CD4-positive, alpha-beta T cell treated with Interleukin-4 for 1 hour (primary cell): ENCODE results near the gene OTUD7B.
"Not testable (repeated sequence)": the region's sequence is repeated elsewhere in the genome, so short reads cannot be mapped to it uniquely, and the experiment has no call there.

Source experiments
- DNase-seq, 2 donors: peaks; one replicate each; pipeline ENCODE4 v3.0.0-alpha.2; 2020 to 2022

OTUD7B gene

GRCh38 chr1:150002217-150002616, 8.3 kb downstream of the OTUD7B start:
- DNase-seq: no peak

DNA sequence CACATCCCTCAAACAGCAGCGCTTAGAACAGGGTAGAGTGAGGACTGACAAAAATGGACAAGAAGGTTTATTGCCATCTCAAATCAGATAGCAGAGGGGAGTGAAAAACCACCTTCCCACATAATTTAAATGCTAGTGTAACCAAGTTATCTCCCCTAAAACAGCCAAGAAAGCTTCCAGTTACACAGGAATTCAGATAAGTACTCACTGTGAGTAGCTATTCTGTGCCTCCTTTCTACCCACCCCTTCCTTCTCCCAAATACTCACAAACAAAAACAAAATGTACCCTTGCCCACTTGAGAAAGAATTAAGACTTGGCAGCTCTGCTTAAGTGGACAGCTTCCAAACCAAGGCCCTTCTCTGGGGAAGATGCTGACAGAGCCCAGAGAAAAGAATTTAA, 9.1 kb downstream of the OTUD7B start:
- no peak for DNase-seq

DNA sequence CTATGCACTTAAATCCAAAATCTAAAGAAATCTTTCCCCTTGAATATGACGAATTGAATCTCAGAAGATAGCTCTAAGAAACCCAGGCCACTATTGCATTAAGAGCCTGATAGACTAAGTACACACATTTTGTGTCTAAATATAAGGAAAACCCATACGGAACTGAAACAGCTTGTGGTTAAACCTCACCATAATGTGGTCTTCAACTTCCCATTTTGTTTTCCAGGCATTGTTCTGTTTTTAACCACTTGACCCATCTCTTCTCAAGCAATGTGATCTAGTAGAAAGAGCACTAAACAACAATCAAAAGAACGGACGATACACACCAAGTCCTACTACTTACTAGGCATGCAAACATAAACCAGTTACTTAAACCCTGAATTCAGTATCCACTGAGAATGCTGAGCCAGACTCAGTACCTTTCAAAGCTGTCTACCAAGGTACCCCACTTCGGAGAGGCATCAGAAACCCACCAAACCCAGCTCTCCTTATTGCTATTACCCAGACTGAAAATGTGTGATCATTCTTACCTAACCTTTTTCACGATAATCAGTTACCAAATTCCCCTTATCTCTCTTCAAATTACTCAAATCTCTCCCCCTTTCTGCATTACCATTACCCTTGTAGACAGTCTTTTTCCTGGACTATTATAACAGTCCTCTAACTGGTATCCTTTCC, 12.8 kb downstream of the OTUD7B start:
- DNase-seq: peak in 1 of 2 donors; percentile 24

DNA sequence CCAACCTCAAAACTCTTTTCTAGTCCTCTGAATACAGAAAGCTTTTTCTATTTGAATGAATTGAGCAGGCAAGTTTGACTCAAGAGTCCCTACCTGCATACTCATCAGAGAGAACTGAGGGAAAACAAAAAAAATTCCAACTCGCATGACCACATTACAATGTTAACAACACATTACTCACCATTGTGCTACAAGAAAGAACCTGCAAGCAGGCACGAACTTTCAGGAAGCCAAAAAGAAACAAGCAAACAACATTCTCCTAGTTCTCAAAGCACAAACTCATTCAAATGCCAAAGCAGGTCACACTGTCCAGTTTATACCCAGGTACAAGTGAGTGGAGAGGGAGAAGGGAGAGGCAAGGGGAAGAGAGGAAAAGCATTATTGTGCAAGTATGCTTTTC, 14.6 kb downstream of the OTUD7B start:
- DNase-seq: no peak

DNA sequence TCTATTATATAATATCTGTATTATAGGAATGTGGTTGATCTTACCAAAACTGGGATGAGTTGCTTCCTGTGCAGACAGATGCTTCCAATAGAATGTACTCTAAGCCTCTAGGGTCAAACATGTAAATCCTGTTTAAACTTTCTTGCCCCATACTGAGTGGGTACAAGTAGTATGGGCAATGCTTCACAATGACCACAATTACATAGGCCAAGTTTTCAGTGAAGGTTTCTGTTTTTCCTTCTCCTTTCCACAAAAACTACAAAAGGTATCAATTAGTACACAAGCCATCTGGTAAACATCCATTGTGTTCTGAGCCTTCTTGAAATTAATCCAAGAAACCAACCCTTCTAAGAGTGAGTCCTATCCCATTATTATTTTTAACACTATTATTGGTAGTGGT, 16.8 kb downstream of the OTUD7B start:
- DNase-seq: no peak

DNA sequence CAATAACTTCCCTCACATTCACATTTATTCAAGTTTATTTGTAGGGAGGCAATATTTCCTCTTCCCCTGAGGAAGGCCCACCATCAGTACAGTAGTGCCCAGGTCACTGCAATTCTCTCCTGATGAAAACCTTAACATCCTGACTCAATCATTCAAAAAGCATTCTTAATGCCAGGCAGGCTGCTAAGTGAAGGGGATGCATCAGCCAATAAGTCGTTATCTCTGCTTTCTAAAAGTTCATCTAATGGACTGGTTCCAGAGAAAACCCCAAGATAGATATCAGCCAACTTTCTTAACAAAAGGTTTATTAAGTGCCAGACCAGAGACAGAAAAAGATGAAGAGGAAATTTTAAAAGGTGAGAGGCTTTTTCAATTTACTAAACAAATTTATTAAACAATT, 17.3 kb downstream of the OTUD7B start:
- no peak for DNase-seq

GRCh38 chr1:149987297-149987595, 23.3 kb downstream of the OTUD7B start:
- no peak for DNase-seq

DNA sequence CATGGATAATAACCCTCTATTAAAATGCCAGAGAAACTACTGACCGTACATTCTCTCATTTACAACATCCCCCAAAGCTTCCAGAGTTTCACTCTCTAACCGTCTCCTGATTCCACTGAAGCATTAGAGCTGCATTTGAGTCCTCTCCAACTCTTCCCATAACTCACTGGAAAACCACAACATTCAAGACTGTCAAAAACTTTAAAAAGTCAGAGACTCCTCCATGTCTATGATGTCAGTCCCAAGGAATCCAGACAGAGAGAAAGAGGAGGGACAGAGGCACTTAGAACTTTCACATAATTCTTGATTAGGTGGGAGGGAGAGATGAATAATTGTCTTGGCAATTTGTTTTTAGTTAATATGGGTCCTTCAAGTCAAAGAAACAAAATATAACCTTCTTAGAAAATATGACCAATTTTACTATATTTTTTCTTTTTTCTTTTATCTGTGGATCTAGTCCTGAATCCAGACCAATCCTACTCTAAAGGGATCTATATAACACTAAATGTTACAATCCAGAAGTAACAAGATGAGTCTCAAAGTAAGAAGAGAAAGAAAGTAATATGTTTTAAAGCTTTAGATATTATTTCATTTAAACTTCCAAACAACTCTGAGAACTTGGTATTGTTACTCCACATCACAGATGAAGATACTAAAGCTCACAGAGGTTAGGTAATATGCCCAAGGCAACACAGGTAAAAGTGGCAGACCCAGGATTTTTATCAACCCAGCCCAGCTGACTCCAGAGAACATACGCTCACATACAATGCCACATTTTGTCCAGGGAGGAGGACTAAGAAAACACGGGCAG, 23.8 kb downstream of the OTUD7B start:
- no peak for DNase-seq

DNA sequence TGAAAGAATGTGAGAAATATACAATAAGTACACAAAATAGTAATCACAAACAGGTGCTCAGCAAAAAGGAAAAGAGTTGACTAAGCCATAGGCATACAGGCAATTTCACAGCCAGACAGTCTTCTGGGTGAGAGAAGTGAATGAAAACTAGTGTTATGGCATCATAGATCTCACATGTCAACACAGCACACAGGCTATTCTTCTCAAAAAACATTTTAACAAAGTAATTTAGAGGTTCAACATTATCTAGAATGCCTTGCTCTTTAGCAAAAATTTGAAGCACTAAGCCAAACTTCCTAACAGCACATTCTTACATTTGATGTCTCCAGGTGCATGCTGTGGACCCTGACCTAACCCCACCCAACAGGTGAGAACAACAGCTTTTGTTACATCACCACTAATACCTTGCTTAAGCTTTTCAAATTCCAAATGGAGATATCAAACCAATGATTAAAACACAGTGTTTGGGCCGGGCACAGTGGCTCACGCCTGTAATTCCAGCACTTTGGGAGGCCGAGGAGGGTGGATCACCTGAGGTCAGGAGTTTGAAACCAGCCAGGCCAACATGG, 30.5 kb downstream of the OTUD7B start:
- DNase-seq: no peak

DNA sequence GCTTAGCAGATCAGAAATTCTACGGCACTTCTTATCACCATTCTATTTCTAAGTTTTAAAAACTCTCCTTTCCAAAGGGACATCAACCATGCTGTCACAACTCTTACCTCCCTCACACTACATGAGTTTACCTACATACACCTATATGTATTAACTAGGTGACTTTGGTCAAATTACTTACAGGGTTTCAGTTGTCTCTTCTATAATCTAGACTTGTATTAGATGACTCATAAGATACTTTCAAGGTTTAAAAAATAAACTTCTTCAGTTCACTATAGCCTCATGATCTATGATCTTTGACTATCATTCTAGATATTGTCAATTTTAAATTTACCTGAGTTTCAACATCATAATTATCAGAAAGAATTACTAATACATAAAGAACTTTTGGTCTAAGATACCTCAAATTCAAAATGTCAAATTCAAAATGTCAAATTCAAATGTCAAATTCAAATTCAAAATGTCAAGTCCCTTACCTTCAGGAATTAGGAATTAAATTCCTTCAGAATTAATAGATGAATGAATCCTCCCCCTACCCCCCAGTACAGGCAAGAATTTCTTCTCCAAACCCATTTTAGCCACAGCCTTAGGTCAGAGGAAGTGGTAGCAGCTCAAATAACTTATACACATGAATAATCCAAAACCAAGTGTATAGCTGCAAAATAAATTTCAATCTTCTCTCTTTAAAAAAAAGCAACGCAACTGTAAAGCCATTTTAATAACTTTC, 31.1 kb downstream of the OTUD7B start:
- DNase-seq: no peak

GRCh38 chr1:149978547-149979023, 31.9 kb downstream of the OTUD7B start:
- DNase-seq: no peak

DNA sequence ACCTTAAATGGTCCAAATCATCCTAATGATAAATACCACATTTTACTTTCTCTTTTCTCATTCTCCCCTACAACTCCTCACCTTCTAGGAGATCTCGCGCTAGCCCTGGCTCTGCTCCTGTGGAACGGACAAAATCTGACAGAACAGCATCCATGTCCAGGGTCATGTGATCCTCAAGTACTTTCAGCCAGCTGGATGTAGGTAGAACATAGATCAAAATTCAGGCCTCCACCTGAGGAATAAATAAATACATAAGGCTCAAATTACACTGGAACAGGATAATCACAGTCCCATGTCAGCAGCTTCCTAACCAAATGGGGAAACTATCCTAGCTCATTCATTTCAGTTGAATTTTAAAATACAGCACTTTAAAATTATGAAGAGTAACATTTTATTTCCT, 33.2 kb downstream of the OTUD7B start:
- DNase-seq: no peak

DNA sequence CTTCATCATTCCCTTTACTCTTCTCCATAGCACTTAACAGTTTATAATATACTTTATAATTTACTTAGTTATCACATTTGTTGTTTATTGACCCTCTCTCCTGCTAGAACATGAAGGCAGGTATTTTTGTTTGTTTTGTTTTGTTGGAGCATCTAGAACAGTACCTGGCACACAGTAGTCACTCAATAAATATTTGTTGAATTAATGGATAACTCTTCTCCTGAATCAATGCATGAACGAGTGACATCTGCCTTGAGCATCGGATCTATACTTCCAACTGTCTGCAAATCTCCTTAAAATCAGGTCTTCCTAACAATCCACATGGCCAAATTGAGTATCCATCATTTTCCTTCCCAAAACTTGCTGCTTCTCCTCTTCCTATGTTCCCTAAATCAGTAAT, 38.0 kb downstream of the OTUD7B start:
- no peak for DNase-seq

DNA sequence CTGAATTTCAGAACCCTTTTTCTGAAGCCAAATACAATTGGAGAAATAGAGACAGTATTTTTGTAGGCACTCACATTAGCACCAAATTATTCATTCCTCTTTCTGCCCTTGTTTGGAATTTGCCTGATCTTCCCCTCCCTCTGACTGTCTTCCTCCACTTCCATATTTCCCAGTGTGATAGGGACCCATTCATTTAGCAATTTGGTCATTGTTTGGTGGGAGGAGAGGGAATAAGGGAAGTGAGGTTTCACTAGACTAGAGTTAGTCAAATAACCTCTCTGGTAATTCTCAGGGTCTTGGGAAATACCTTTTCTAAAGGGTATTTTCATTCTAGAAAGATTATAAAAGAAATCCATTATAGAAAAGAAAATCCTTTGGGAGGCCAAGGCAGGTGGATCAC, 42.9 kb downstream of the OTUD7B start:
- DNase-seq: no peak

- no peak for DNase-seq
These were observed 43.5 kb downstream of the OTUD7B start for GRCh38 chr1:149967041-149967440.

- no peak for DNase-seq
These were observed 44.1 kb downstream of the OTUD7B start for GRCh38 chr1:149966405-149966804.

GRCh38 chr1:149965440-149965839, 45.1 kb downstream of the OTUD7B start:
- DNase-seq: peak in 1 of 2 donors; percentile 3

- no peak for DNase-seq
These were observed 47.2 kb downstream of the OTUD7B start for GRCh38 chr1:149963358-149963757.

DNA sequence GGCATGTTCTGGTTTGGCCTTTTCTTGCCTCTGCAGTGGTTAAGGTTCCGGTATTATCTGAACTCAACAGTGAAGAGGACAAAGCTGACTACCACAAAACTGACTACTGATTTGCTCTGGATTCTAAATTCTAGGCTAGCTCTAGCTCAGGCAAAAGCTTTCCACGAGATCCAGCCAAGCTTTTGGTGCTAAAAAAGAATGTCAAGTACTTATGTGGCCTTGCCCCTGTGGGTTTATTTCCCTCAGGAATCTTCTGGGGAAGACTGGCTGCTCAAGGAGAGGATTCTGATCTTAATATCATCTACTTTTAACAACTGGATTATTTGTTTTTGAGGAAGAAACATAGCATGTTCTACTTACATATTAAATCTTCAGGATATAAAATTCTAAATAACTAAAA, 47.8 kb downstream of the OTUD7B start:
- no peak for DNase-seq

GRCh38 chr1:149962039-149962647, 48.4 kb downstream of the OTUD7B start:
- DNase-seq: peak; percentile 57 to 74

GRCh38 chr1:149957548-149957947, 53.0 kb downstream of the OTUD7B start:
- DNase-seq: not testable (repeated sequence)

DNA sequence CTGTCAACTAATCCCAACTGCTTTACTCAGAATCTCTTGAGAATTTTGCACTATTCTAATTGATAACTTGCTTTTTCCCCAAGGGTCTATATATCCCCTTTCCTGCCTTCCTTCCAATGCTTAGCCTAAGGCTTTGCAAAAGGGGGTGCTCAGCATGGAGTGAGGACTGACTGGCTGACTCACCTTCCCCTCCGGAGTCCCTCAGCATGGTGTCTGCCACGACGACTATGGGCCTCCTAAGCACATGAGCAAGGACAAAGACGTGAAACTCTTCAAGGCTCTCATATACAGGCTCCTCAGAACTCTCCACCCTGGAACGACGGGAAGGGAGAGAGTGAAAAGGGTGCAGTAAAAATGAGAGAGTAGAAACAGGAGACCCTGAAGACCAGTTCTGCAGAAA, 60.6 kb downstream of the OTUD7B start:
- no peak for DNase-seq

GRCh38 chr1:149945206-149945605, 65.3 kb downstream of the OTUD7B start:
- no peak for DNase-seq
